Inflammatory macrophage treated with lipopolysaccharide for 4 hours (primary cell): ENCODE results near the gene SRGN.
A peak's percentile ranks its signal among the peaks of the same experiment; 100 is the strongest.

Experiments used
- DNase-seq: peaks from one replicate; pipeline ENCODE4 v3.0.0-alpha.2; 2020

Gene SRGN

GRCh38 chr10:69061305-69062161, 26.4 kb upstream of the SRGN start:
- peak; percentile 99 for DNase-seq

- peak; percentile 42 for DNase-seq
Observed at GRCh38 chr10:69062901-69063300, 25.0 kb upstream of the SRGN start.

DNA sequence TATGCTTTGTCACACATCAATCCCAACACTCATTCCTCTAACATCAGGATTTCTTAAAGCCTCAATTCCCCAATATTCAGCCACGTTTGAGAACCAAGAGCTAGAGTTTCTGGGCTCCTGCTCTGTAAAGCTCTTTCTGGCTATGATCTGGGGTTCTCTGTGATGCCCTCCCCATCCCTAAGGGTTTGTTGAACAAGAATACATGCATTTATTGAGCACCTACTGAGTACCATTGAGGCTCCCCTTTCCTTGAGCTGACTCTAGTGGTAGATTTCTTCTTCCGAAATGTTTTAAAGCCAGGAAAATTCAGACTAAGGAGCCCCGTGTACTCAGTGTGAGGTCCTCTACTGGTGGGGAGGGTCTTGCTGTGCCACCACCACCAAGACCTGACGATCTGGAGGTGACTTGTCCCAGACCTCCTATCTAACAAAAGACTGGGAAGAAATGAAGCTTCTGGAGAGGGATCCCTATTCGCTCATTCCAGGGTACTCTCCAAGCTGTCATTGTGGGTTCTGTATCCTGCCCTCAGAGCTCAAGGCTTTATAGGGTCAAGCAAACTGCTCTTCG, 23.1 kb upstream of the SRGN start:
- DNase-seq: no peak

DNA sequence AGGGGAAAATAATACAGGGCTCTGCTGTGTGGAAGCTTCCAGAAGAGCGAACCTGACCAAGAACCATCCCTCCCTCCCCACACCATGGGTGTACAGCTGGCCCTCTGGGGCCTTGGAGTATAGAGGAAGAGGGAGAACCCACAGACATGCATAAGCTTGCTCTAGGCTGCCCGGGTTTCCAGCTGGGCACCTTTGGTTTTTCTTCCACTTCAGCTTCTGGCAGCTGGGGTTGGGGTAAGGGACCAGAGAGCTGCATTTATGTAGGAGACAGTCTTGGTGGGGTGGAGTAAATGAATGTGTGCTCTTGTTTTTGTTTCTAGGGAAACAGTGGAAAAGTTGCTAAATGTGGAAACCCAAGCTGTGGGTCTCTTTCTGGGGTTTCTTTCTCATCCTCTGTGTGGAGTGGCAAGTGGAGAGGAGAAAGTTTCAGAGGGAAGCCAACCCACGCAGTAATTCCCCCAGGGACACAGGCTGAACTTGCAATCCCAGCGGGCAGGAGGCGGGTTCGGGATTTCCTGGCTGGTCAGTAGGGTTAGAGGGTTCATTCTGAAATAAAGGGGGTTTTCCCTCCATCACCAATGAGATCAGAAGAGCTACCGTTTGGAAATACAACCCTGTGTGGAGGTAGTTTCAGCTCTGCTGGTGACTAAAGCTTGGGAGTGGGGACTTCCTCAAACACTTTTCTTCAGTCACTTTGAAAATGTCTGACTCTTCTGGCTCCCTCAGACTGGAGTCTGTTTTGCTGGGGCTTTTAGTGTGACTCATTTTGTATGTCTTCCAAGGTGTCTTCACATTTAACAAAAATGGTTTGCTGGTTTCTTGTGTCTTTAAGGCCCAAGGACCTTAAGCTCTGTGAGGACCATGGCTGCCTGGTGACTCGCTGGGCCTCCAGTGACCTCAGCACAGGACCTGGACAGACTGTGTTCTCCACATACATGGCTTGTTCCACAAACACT, 22.2 kb upstream of the SRGN start:
- peak; percentile 99 for DNase-seq

GRCh38 chr10:69067189-69067588, 20.7 kb upstream of the SRGN start:
- DNase-seq: no peak

DNA sequence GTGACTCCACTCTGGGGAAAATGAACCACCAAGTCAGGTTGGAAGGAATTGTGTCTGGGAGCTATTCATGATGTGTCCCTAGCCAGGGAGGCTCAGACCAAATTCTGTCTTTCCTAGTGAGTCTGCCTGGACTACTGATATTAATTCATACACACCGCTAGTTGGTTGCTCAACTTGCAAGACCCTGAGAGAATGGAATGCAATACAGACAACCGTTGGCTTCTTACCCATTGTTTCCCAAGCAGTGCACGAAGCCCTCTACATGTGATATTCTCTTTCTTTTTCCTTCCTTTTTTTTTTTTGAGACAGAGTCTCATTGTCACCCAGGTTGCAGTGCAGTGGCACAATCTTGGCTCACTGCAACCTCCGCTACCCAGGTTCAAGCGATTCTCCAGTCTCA, 19.4 kb upstream of the SRGN start:
- peak; percentile 37 for DNase-seq

GRCh38 chr10:69069090-69070042, 18.5 kb upstream of the SRGN start:
- no peak for DNase-seq

- no peak for DNase-seq
Observed at GRCh38 chr10:69070951-69071350, 17.0 kb upstream of the SRGN start.

DNA sequence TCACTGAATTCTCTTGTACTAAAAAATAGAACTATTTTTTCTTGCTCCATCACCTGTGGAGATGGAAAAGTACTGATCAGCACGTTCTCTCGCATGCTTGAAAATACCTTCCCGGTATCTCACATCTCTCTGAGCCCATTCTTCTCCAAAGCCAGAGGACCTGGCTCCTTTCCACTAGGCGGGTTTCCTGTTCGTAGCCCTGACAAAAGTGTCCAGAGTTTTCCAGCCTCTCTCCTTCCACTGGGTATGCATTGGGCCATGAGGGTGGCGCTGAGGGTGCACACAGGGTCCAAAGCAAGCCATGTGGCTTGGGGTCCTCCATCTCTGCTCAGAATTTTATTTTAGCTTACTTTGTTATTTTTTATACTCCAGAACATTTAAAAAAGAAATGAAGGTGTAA, 16.3 kb upstream of the SRGN start:
- DNase-seq: no peak

DNA sequence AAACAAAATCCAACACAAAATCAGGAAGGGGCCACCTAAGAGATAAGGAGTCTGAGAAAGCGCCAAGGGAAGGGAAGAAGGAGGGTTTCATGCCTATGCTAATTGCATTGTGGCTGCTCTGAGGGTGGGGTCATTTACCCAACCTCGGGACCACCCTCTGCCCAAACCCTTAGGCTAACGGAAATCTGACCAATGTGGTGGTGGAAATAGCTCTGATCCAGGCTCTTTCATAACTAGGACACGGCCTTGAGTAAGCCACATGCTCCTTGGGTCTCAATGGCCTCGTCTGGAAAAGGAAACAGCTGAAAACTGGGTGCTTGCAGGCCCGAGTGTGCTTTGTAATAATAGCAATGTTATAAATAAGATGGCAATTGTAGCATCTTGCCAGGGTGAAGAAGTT, 14.9 kb upstream of the SRGN start:
- peak; percentile 56 for DNase-seq

GRCh38 chr10:69073736-69074364, 14.1 kb upstream of the SRGN start:
- no peak for DNase-seq

DNA sequence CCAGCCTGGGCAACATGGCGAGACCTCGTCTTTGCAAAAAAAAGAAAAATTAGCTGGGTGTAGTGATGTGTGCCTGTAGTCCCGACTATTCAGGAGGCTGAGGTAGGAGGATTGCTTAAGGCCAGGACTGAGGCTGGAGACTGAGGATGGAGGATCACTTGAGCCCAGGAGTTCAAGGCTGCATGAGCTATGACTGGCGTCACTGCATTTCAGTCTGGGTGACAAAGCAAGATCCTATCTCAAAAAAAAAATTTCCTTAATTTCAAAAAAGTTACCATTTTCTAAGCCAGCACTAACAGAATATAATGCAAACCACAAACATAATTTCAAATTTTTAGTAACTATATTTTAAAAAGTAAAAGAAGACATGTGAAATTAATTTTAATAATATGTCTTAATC, 13.4 kb upstream of the SRGN start:
- DNase-seq: no peak

GRCh38 chr10:69075431-69075830, 12.5 kb upstream of the SRGN start:
- DNase-seq: no peak

GRCh38 chr10:69078311-69078710, 9.6 kb upstream of the SRGN start:
- DNase-seq: no peak

GRCh38 chr10:69080226-69080625, 7.7 kb upstream of the SRGN start:
- DNase-seq: no peak

- peak; percentile 80 for DNase-seq
Observed at GRCh38 chr10:69086001-69086509, 1.8 kb upstream of the SRGN start.

DNA sequence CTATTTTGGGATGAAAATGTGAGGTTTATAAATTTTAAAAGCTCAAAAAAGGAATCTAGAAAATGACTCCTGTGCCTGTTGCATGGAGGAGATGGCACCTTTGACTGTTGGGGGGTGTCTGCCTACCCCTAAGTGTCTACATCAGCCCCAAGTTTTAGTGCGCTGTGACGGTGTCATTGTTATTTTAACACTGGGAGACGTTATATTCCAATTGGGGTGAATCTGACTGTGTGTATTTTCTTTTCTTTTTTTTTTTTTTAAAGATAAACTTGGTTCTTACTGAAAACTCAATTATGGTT, 517 bp downstream of the SRGN start:
- peak; percentile 37 for DNase-seq

GRCh38 chr10:69088801-69089501, 1.0 kb downstream of the SRGN start:
- DNase-seq: peak; percentile 94

GRCh38 chr10:69089638-69090599, 2.0 kb downstream of the SRGN start:
- DNase-seq: peak; percentile 86

GRCh38 chr10:69090685-69091084, 2.8 kb downstream of the SRGN start:
- DNase-seq: peak; percentile 80
